H1 (cell line): Measurements from ENCODE around the gene MDFIC. TPM values are rescaled to one million over a fixed set of nuclear protein-coding genes. Genes with fewer than 3 reads are reported as not detected.

Source experiments
- CTCF ChIA-PET: fragments of 300-600 bp; sonication (Branson Sonifier 250); formaldehyde crosslinking; loops from one replicate; lab custom pipeline; 2021; ENCODE audit not compliant: partially characterized antibody; lab: Charles Lee
- POLR2A ChIA-PET: fragments of 300-600 bp; sonication (Branson Sonifier 250); formaldehyde crosslinking; loops from one replicate; lab custom pipeline; 2021; ENCODE audit warnings: inconsistent platforms; ENCODE audit not compliant: partially characterized antibody; lab: Charles Lee
- DNase-seq, 2 experiments: peaks; one replicate each; pipeline versions ENCODE4 v3.0.0 to v3.0.0-alpha.2; 2010 to 2022; ENCODE audit warnings: low spot score in 2 of 2, low read depth in 1 of 2, mixed read lengths in 1 of 2
- FAIRE-seq: peaks from 2 replicates; lab custom pipeline; 2011; peaks lifted over from hg19 to GRCh38; lab: Jason Lieb, UNC
- H2AFZ ChIP-seq: 2 replicates; pipeline ENCODE4 v1.8.1; 2012; ENCODE audit warnings: low read length, inconsistent platforms
- H2AK5ac ChIP-seq: 2 replicates; pipeline ENCODE4 v1.6.1; 2013; ENCODE audit warnings: low read depth, low read length
- H2BK120ac ChIP-seq: replicated peaks from 2 replicates; pipeline ENCODE3; 2013; ENCODE audit warnings: low read depth, low read length, inconsistent platforms
- H2BK12ac ChIP-seq: 2 replicates; pipeline ENCODE4 v1.6.1; 2013; ENCODE audit warnings: low read depth, low read length
- H2BK15ac ChIP-seq: 2 replicates; pipeline ENCODE4 v1.6.1; 2013; ENCODE audit warnings: low read length
- H2BK20ac ChIP-seq: 2 replicates; pipeline ENCODE4 v1.6.1; 2013; ENCODE audit warnings: low read length
- H2BK5ac ChIP-seq: 2 replicates; pipeline ENCODE4 v1.6.1; 2013; ENCODE audit warnings: low read depth, low read length
- H3K14ac ChIP-seq: 2 replicates; pipeline ENCODE4 v1.6.1; 2013; ENCODE audit warnings: inconsistent platforms; ENCODE audit not compliant: insufficient read length
- H3K18ac ChIP-seq: 2 replicates; pipeline ENCODE4 v1.6.1; 2013; ENCODE audit warnings: low read length; ENCODE audit errors: extremely low read depth
- H3K23ac ChIP-seq: 2 replicates; pipeline ENCODE4 v1.6.1; 2013; ENCODE audit warnings: inconsistent platforms; ENCODE audit not compliant: insufficient read length
- H3K23me2 ChIP-seq: 2 replicates; pipeline ENCODE4 v1.6.1; 2013; ENCODE audit warnings: low read depth, low read length
- H3K27ac ChIP-seq: 2 replicates; pipeline ENCODE4 v1.6.1; 2011; ENCODE audit warnings: low read depth, low read length, inconsistent platforms
- H3K27me3 ChIP-seq, 4 experiments: replicated peaks in 1 of 4; 1 replicate in 1 of 4; 2 replicates in 3 of 4; pipeline versions ENCODE4 v1.6.1 to v1.8.1; 2011 to 2013; ENCODE audit warnings: low read length in 3 of 4, mild to moderate bottlenecking in 3 of 4, inconsistent platforms in 2 of 4, mixed read lengths in 2 of 4, moderate library complexity in 1 of 4; ENCODE audit not compliant: control insufficient read depth in 3 of 4, insufficient read depth in 3 of 4; ENCODE audit errors: extremely low read depth in 1 of 4
- H3K36me3 ChIP-seq, 4 experiments: 2 replicates each; pipeline versions ENCODE4 v1.6.1 to v1.8.1; 2011 to 2013; ENCODE audit warnings: mild to moderate bottlenecking in 4 of 4, low read length in 3 of 4, moderate library complexity in 2 of 4, control low read depth in 1 of 4, inconsistent platforms in 1 of 4; ENCODE audit not compliant: insufficient read depth in 4 of 4, control insufficient read depth in 2 of 4
- H3K4ac ChIP-seq: replicated peaks from 2 replicates; pipeline ENCODE3; 2013; ENCODE audit warnings: low read length, low read depth, mixed read lengths, inconsistent platforms; ENCODE audit not compliant: insufficient read length
- H3K4me1 ChIP-seq, 4 experiments: replicated peaks in 1 of 4; 1 replicate in 1 of 4; 2 replicates in 3 of 4; pipeline versions ENCODE4 v1.6.1 to v1.8.1; 2011 to 2013; ENCODE audit warnings: low read length in 3 of 4, inconsistent platforms in 2 of 4, mixed read lengths in 1 of 4; ENCODE audit not compliant: insufficient read depth in 4 of 4, control insufficient read depth in 3 of 4
- H3K4me2 ChIP-seq, 2 experiments: 2 replicates each; pipeline versions ENCODE4 v1.6.1 to v1.8.1; 2011 to 2013; ENCODE audit warnings: low read depth in 2 of 2, low read length in 2 of 2, control low read depth in 1 of 2, inconsistent platforms in 1 of 2, mild to moderate bottlenecking in 1 of 2; ENCODE audit not compliant: insufficient read depth in 1 of 2
- H3K4me3 ChIP-seq, 4 experiments: fragments of 200-600, 300-600 bp in 1 of 4; sonication (generic), shearing (Covaris generic), sonication (Bioruptor Twin) in 1 of 4; 2 replicates each; pipeline versions ENCODE4 v1.5.1 to v1.8.1; 2011 to 2016; ENCODE audit warnings: low read length in 4 of 4, low read depth in 3 of 4, control low read depth in 2 of 4, inconsistent platforms in 2 of 4, mild to moderate bottlenecking in 2 of 4, mixed read lengths in 1 of 4, moderate library complexity in 1 of 4; ENCODE audit not compliant: insufficient read depth in 2 of 4; ENCODE audit errors: extremely low read depth in 1 of 4
- H3K56ac ChIP-seq: replicated peaks from 2 replicates; pipeline ENCODE3; 2013; ENCODE audit warnings: low read depth, mild to moderate bottlenecking, mixed read lengths, low read length, inconsistent platforms; ENCODE audit not compliant: insufficient read length
- H3K79me1 ChIP-seq: 2 replicates; pipeline ENCODE4 v1.6.1; 2013; ENCODE audit warnings: low read depth, low read length, control low read depth
- H3K79me2 ChIP-seq, 2 experiments: 2 replicates each; pipeline versions ENCODE4 v1.6.1 to v1.8.1; 2012 to 2013; ENCODE audit warnings: low read length in 2 of 2, mild to moderate bottlenecking in 2 of 2, inconsistent platforms in 1 of 2; ENCODE audit not compliant: insufficient read depth in 2 of 2, control insufficient read depth in 1 of 2
- H3K9ac ChIP-seq, 4 experiments: replicated peaks in 1 of 4; 1 replicate in 1 of 4; 2 replicates in 3 of 4; pipeline versions ENCODE4 v1.6.1 to v1.8.1; 2011 to 2013; ENCODE audit warnings: low read depth in 3 of 4, low read length in 3 of 4, control low read depth in 2 of 4, mild to moderate bottlenecking in 2 of 4, moderate library complexity in 2 of 4, inconsistent platforms in 1 of 4; ENCODE audit errors: extremely low read depth in 1 of 4
- H3K9me3 ChIP-seq, 2 experiments: 2 replicates each; pipeline versions ENCODE4 v1.6.1 to v1.8.1; 2012 to 2013; ENCODE audit warnings: mild to moderate bottlenecking in 2 of 2, moderate library complexity in 2 of 2, control low read depth in 1 of 2, inconsistent platforms in 1 of 2, low read depth in 1 of 2, low read length in 1 of 2, mixed read lengths in 1 of 2; ENCODE audit not compliant: insufficient read depth in 2 of 2
- H4K20me1 ChIP-seq, 2 experiments: replicated peaks in 1 of 2; 2 replicates each; pipeline versions ENCODE3 to v1.8.1; 2011 to 2013; ENCODE audit warnings: inconsistent platforms in 2 of 2, low read length in 2 of 2, mild to moderate bottlenecking in 1 of 2; ENCODE audit not compliant: insufficient read depth in 2 of 2, control insufficient read depth in 1 of 2
- H4K5ac ChIP-seq: 2 replicates; pipeline ENCODE4 v1.6.1; 2013; ENCODE audit warnings: low read length, low read depth, mixed read lengths, inconsistent platforms; ENCODE audit not compliant: insufficient read length
- H4K8ac ChIP-seq: 2 replicates; pipeline ENCODE4 v1.8.0; 2013; ENCODE audit warnings: mild to moderate bottlenecking, moderate library complexity, low read length, inconsistent platforms; ENCODE audit not compliant: insufficient read depth; ENCODE audit errors: extremely low read depth
- H4K91ac ChIP-seq: replicated peaks from 2 replicates; pipeline ENCODE3; 2013; ENCODE audit warnings: low read length, mixed read lengths, inconsistent platforms; ENCODE audit not compliant: insufficient read length
- BRCA1 ChIP-seq: IDR thresholded peaks from 2 replicates; pipeline ENCODE4 v1.6.1; 2012; ENCODE audit warnings: low read depth, low read length, improper control_type of control experiment
- CREB1 ChIP-seq: IDR thresholded peaks from 2 replicates; pipeline ENCODE4 v1.6.1; 2012; ENCODE audit warnings: inconsistent platforms
- E2F6 ChIP-seq: IDR thresholded peaks from 2 replicates; pipeline ENCODE4 v1.6.1; 2012; ENCODE audit warnings: inconsistent platforms
- EGR1 ChIP-seq: IDR thresholded peaks from 2 replicates; pipeline ENCODE4 v1.6.1; 2011; ENCODE audit warnings: low read depth, low read length, borderline replicate concordance
- EP300 ChIP-seq, 2 experiments: IDR thresholded peaks; 1 replicate in 1 of 2; 2 replicates in 1 of 2; pipeline ENCODE4 v1.6.1; 2011 to 2012; ENCODE audit warnings: low read depth in 2 of 2, low read length in 2 of 2, mild to moderate bottlenecking in 2 of 2, borderline replicate concordance in 1 of 2, inconsistent platforms in 1 of 2, moderate library complexity in 1 of 2
- KDM5A ChIP-seq: fragments of 200-600 bp; IDR thresholded peaks from 2 replicates; pipeline ENCODE4 v1.7.1; 2012; ENCODE audit warnings: mild to moderate bottlenecking, low read length, inconsistent platforms, mixed read lengths
- PHF8 ChIP-seq: fragments of 200-600 bp; sonication (generic); conservative IDR thresholded peaks from 2 replicates; pipeline ENCODE4 v1.7.1; 2012; ENCODE audit warnings: low read depth, mild to moderate bottlenecking, inconsistent platforms, low read length, moderate library complexity
- RNF2 ChIP-seq: fragments of 200-900, 300-1000 bp; sonication (generic); IDR thresholded peaks from 2 replicates; pipeline ENCODE4 v1.7.1; 2016; ENCODE audit warnings: borderline replicate concordance, low read depth, mild to moderate bottlenecking, antibody characterized with exemption, low read length; ENCODE audit not compliant: poor library complexity, severe bottlenecking; ENCODE audit errors: missing control alignments
- RXRA ChIP-seq: IDR thresholded peaks from 2 replicates; pipeline ENCODE4 v1.6.1; 2011; ENCODE audit warnings: low read depth, mild to moderate bottlenecking, low read length, moderate library complexity; ENCODE audit not compliant: insufficient read depth
- TAF7 ChIP-seq: optimal IDR thresholded peaks from 2 replicates; pipeline ENCODE3; 2011; ENCODE audit warnings: low read depth, mild to moderate bottlenecking, inconsistent platforms, low read length, moderate library complexity, borderline replicate concordance
- TBP ChIP-seq: IDR thresholded peaks from 2 replicates; pipeline ENCODE4 v1.6.1; 2011; ENCODE audit warnings: low read depth, low read length, improper control_type of control experiment
- TCF12 ChIP-seq: IDR thresholded peaks from 2 replicates; pipeline ENCODE4 v1.6.1; 2011; ENCODE audit warnings: low read depth, mild to moderate bottlenecking, low read length
- YY1 ChIP-seq: IDR thresholded peaks from 2 replicates; pipeline ENCODE4 v1.6.1; 2011; ENCODE audit warnings: low read depth, mild to moderate bottlenecking, low read length
- ZNF274 ChIP-seq: IDR thresholded peaks from 2 replicates; pipeline ENCODE4 v1.7.0; 2012; ENCODE audit warnings: low read length, borderline replicate concordance; ENCODE audit errors: extremely low read depth
- WGBS, 2 experiments: shearing (Covaris generic) in 1 of 2; methylation state at CpG; one replicate each; pipeline versions ENCODE4 v1.1.6 to v1.1.7; 2013 to 2015; ENCODE audit warnings: low lambda C conversion rate in 2 of 2, mixed read lengths in 2 of 2, inconsistent platforms in 1 of 2, low coverage in 1 of 2, missing lambda C conversion rate in 1 of 2; ENCODE audit not compliant: insufficient replicate concordance in 2 of 2, insufficient coverage in 1 of 2, insufficient read length in 1 of 2; ENCODE audit errors: extremely low coverage in 1 of 2, missing lambda C conversion rate in 1 of 2; 5-methylcytosine and 5-hydroxymethylcytosine counted together
- polyA plus RNA-seq, 7 experiments: library from polyadenylated mRNA; depleted of rRNA in 3 of 7; stranded (reverse) in 5 of 7; unstranded in 2 of 7; fragments of >200 nt in 5 of 7; fragments of 200-250 nt in 2 of 7; gene quantifications; 1 replicate in 5 of 7; 2 replicates in 1 of 7; 4 replicates in 1 of 7; pipeline versions ENCODE4 v1.2.1 to v1.2.3, GENCODE V29; 2011 to 2013; ENCODE audit warnings: missing spikeins in 2 of 7, mixed read lengths in 2 of 7
- total RNA-seq: library from RNA; stranded (reverse); fragmentation: NEBNext Ultra II Directional; extraction: Animal tissue kit (Norgen Biotek cat#: 25700); gene quantifications from 2 replicates; pipeline ENCODE4 v1.2.1, GENCODE V29; 2021

MDFIC gene
- total and polyA plus RNA-seq, 2 of the 8 experiments (the other 6 are each of a cell fraction or from before 2014, with no cell fraction given) = 2.3 to 11.4 TPM

GRCh38 chr7:114900127-114900526 is 21.8 kb upstream of the MDFIC start:
- Histone ChIP-seq H3K9me3 (no peaks in the 10 kb centered on the region), H4K5ac (no peak overlapping the region), H2BK20ac (no peak overlapping the region), H3K4me3 (no peak overlapping the region), H3K23me2 (no peaks in the 10 kb centered on the region), H2BK12ac (no peak overlapping the region), H2AK5ac (no peak overlapping the region), H3K4ac (no peak overlapping the region), H3K79me1 (no peaks in the 10 kb centered on the region), H3K23ac (no peak overlapping the region), H3K18ac (no peak overlapping the region), H3K56ac (no peak overlapping the region), H3K14ac (no peak overlapping the region), H4K8ac (no peak overlapping the region), H3K36me3 (no peaks in the 10 kb centered on the region), H2BK5ac (no peak overlapping the region), H3K27ac (no peak overlapping the region), H3K4me1 (no peaks in the 10 kb centered on the region), H2BK15ac (no peak overlapping the region), H2AFZ (no peak overlapping the region), H3K79me2 (no peaks in the 10 kb centered on the region), H3K9ac (no peak overlapping the region), H2BK120ac (no peak overlapping the region), H4K91ac (no peak overlapping the region), H3K4me2 (no peak overlapping the region), H3K27me3 (no peaks in the 10 kb centered on the region), H4K20me1 (no peaks in the 10 kb centered on the region)
- FAIRE-seq = no peak
- WGBS, 2 experiments = 83% methylated on average over 1 of the region's 1 CpG; no CpG with 5 or more reads in 1 of the 2 experiments
- POLR2A ChIA-PET = no interaction called here
- CTCF ChIA-PET = interaction anchor here (0.7 kb wide), 1 partner anchor 32 kb away, joined by 3 read pairs; no protein-coding TSS in a partner anchor
- no peak for DNase-seq
- no peak for TF ChIP-seq EP300 (IDR thresholded peaks at IDR 0.05; ENCODE audit: borderline replicate concordance in 1 of 2, low read depth in 2 of 2, low read length in 2 of 2)
- TF ChIP-seq TCF12 = no peak
- TF ChIP-seq KDM5A = no peak
- TF ChIP-seq CREB1 = no peak
- no peak for TF ChIP-seq TBP
- TF ChIP-seq TAF7 = no peak
- no peak for TF ChIP-seq E2F6
- no peak for TF ChIP-seq EGR1
- TF ChIP-seq RXRA = no peak
- no peak for TF ChIP-seq PHF8
- no peak for TF ChIP-seq ZNF274
- no peak for TF ChIP-seq RNF2
- TF ChIP-seq YY1 = no peak
- no peak for TF ChIP-seq BRCA1
